Activated CD4-positive, alpha-beta T cell treated with anti-CD3 and anti-CD28 coated beads for 24 hours (primary cell): ENCODE results near the gene ITPRIP.

ENCODE experiments used
- DNase-seq, 2 donors: peaks; one replicate each; pipeline ENCODE4 v3.0.0-alpha.2; 2020; ENCODE audit warnings: low read depth in 2 of 2

ITPRIP gene

DNA sequence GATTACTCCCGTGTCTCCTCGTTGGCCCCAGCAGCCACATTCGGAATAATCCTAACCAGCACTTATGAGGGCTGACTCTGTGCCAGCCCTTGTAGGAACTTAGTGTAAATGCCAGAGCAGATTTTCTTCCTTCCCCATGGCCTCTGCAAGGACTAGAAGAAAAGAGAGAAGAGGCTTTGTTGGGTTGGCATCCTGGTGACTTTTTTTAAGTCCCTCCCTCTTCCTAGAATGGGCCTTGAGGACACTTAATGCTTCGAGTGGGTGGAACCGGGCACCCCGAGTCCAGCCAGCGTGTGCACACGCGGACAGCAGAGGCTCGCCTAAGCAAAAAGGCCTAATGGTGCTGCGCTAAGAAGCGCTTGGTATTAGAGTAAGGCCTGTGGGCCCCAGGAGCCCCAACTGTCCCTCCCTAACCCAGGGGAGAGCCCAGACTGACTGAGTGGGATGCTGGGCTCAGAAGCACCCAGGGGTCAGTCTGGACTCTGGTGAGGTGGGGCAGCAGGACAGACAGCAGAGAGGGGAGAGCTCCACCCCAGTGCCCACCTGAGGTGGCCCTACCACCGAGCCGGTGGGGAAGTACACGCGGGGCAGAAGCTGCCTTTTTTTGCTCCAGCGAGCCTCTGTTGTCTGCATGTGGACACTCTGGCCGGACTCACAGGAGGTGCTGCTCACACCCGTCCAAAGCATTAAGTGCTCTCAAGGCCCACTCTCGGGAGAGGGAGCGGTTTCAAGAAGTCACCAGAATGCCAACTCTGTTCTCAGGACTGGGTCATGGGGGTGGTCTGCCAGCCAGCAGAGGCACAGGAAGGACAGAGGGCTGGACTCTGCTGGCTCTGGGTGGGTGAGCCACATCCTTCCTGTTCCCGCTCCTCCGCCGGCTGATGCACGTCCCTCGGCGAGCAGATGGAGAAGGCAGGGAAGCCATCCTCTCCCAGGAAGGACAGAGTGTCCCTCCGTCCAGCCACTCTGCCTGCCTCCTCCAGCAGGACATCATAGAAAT, 12.5 kb downstream of the ITPRIP start:
- no peak for DNase-seq

DNA sequence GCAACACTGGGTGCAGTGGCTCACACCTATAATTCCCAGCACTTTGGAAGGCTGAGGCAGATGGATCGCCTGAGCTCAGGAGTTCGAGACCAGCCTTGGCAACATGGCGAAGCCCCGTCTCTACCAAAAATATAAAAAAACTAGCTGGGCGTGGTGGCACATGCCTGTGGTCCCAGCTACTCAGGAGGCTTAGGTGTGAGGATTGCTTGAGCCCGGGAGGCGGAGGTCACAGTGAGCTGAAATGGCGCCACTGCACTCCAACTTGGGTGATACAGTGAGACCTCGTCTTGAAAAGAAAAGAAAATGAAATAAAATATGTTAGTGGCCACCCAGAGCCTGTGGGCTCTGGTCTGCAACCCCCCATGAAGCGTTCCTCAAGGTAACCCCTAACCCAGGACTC, 13.3 kb downstream of the ITPRIP start:
- DNase-seq, result no peak

DNA sequence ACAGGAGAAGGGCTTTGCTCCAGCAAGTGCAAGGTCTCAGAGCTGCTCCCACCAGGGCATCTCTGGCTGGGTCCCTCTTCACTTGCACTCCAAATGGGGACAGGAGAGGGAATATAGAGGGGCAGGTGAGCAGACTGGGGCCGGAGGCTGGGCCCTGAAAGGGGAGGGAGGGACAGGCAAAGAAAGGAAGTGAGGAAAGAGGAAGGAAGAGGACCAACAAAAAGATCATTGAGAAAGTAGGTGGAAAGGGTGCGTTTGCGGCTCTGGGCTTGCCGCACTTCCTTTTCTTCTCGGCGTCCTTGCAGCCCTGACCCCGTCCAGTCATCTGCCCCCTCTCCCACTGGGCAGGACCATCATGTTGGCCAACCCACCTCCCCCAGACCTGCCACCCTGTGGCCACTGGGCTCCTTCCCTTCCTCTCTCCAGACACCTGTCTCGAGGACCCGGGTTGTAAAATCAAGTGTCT, 14.0 kb downstream of the ITPRIP start:
- no peak for DNase-seq

DNA sequence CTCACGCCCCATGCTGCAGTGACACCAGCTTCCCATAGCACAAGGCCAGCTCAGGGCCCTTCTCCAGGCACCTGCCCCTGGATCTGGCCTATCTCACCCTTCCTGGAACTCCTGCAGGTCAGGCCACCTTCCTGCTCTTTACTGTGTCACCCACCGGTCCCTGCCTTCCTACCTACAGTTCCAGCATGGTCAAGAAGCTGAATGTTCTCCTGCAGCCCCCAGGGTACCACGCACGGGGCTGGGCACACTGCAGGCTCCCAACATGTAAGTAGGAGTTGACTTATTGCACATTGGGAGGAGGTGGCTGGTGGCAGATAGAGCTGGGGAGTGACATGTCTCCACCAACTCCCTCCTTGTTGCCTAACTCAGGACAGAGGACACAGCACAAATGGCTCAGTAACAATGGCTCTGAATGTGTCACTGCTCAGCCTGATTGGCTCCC, 14.5 kb downstream of the ITPRIP start:
- no peak for DNase-seq

DNA sequence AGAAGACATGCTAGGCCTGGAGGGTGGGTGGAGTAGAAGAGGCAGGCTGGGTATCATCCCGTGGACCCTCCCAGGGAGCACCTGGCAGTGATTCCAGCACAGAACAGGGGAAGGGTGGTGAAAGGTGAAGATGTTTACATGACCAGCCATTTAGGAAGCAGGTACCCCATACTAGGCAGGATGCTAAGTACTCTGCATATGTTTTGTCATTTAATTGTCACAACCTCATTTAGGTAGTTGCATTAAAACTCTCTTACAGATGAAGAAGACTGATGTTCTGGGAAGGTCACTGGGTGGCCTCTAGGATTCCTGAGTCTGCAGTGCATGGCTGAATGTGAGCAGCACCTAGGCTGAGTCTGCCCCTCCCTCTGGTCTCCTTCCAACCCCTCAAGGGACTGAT, 15.2 kb downstream of the ITPRIP start:
- DNase-seq, result no peak

DNA sequence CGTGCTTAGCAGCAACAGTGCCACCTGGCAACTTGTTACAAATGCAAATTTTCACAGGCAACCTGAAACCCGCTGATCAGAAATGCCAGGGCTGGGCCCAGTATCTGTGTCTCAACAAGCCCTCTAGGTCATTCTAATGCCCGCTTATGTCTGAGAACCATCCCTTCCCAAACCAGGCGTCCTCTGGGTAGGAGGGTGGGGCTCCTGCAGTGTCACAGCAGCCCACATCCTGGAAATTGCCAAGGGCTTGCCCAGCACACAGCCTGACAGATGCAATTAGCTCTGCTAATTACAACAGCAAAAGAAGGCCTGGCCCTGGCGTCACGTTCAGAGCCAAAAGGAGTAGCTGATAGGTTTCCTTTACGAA, 15.9 kb downstream of the ITPRIP start:
- DNase-seq, result no peak

DNA sequence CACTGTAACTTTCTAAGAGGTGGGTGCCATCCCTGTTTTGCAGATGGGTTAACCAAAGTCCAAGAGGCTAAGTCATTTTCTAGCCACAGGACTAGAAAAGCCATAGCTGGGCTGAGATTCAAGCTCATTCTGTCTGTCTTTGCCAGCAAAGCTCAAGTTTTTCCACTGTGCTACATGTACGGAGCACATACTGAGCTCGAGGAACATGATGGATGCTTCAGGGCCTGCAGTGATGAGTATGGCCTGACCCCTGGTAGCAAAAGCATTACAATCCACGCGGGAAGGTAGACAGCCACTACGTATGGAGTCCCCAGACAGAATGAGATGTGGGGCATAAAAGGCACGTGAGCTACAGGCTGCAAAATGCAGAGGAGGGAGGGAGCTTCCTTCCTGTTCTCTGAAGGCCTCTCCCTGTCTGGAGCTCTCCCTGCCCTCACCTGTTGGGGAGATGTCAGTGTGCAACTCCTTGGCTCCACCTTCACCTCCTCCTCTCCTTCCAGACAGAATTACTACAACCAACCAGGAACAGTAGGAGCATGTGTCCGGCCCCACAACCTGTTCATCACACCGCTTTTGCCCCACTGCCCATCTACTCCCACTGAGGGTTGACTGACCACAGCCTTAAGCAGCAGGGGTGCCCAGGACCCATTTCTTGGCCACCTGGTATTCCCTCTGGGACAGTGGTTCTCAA, 16.4 kb downstream of the ITPRIP start:
- no peak for DNase-seq

DNA sequence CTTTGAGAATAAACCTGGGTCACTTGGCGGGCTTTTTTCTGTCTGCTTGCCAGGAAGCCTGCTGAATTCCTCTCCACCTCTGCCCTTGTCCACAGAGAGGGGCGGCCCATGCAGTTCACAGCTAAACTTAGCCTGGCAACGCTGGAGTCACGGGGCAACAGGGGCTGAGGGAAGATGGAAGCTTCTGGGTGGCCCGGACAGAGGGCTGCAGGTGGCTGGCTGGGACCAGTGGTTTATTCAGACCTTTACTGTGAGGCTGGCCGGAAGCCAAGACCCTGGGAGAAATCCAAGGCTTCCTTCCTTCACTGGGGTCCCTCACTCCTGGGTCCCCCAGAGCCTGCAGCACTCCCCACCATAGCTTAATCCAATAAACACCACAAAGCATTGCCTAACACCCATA, 17.0 kb downstream of the ITPRIP start:
- DNase-seq, result no peak

DNA sequence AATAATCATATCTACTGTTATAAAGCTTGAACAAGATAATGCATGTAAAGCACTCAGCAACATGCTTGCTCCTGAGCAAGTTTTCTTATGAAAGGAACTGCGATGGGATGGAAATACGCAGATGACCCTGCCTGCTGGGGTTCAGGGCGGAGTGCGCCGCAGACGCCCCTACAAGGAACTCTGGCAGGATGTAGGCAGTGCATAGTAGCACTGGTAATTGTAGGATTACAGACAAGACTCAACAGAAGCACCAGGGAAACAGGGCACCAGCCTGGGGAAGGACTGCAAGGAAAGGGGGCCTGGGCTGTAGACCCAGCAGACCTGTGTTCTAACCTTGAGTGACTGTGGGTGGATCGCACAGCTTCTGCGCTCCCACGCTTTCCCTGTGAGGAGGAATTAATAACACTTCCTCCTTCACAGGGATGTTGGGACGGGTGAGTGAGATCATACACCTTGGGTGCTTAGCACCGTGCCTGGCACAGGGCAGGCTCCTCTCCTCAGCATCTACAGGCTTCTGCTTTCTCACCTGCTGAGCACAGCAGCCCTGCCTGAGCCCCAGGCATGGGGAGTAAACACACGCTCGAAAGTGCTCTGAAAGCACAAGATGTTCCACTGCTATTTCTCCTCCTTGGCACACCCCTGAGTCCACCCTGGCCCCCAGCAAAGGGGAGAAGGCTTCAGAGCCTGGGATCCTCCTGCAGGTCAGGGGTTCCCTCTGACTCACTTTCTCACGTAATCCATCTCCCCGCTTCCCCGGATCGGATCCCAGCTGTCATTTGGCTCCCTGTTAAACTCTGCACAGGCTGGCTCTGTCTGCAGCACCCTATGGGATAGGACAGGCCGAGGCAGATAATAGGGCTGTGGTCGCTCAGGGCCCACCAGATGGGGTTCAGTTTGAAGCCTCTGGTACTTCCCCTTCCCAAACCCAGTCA, 19.2 kb downstream of the ITPRIP start:
- no peak for DNase-seq

DNA sequence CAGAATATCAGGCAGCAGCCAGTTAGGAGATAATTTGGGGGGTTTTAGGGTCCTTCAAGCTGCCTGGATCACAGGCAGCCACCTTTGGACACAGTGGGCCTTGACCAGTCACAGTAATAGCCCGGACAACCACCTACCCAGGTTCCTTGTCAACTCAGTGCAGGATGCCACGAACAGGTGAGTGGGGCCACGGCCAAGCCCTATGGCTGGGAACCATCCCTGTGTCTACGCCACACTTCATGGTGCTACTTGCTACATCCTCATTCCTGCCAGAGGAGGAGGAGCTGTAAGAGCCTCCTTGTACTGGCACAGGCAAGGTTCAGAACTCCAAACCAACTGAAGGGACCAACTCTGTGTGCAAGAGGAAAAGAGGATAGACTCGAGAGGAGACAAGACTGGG, 19.9 kb downstream of the ITPRIP start:
- no peak for DNase-seq

DNA sequence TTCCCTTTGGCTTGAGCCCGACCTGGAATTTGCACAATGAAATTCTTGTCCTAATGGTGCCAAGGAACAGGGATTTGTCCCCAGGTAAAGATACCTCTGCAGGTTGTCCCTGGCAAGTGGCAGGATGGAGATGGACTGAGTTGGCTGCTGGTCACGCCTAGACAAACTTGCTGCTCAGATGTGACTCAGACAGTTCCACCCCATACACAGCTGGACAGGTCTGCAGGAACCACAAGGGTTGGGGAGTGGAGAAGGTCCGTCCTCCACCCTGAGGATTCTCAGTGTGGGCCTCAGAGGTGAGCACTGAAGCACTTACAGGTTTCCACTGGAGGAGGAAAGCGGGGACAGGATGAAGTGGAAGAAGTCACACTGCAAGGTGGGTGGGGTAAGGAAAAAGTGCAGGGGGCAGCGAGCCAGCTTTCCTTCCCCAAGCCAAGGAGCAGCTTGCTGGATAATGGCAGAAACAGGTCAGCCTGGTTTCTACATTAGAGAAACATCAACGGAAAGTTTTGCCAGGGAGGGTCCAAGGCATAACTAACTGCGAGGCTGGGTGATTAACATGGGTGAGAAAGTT, 20.5 kb downstream of the ITPRIP start:
- no peak for DNase-seq

DNA sequence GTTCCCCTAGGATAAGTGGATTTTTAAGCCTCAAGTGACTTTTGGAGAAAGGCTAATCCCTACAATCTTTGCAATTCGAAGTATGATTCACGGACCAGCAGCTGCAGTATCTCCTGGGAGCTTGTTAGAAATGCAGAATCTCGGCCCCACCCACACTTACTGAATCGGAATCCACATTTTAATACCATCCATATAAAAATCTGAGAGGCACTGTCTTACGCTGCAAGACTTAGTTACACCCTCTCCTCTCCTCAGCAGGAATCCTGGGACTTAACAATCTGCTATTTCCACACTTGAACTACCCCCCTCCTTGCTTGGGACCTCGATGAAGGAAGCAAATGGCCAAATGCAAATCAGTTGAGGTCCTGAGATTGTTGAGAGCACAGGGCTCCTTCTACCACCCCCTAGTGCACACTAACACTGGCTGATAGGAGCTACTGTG, 21.0 kb downstream of the ITPRIP start:
- no peak for DNase-seq

DNA sequence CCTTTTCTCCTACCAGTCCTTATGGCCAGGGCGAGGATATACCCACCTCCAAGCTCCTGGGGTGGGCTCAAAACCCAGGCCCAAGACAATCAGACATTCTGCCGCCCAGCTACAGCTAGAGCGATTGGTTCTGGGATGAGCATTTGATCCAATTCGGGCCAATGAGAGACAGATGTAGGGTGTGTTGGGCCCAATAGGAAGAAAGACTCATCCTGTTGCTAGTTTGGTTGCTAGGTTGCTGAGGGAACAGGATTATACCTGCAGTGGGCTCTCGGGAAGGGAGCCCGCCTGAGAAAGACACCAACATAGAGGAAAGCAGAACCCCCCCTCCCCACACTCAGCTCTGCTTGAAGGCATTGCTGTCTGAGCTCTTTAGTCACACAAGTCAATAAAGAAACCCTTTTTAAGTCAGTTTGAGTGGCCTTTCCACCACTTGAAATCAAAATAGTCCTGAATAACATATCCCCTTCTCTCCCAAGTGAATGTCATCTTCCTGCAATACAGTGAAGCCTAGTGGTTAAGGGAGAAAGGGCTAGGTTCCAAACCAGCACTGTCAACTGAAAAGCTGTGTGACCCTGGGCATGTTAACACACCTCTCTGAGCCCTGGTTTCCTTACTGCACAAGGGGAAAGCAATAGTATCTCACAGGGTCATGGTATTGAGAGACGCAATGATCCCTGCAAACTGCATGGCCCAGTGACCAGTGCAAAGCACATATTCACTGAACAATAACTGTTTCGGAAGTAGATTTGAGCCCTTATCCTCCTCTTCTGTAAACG, 21.8 kb downstream of the ITPRIP start:
- no peak for DNase-seq

DNA sequence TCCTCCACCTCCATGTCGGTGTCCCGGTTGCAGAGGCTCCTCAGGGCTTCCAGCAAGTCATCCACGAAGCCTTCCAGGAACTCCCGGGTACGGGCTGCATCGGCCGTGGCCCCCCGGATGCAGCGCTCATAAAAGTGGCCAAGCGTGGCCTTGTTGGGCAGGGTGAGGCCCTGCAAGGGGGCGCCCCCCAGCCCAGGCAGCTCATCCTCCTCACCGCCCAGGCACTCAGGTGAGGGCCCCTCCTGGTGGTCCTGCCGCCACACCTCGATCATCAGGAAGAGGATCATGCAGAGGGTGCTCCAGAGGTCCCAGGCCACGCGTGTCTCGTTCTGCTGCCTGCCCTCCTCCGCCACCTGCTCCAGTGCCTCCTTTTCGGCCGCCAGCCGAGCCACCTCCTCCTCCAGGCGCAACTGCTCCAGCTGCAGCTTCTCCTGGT, 22.8 kb downstream of the ITPRIP start:
- no peak for DNase-seq

DNA sequence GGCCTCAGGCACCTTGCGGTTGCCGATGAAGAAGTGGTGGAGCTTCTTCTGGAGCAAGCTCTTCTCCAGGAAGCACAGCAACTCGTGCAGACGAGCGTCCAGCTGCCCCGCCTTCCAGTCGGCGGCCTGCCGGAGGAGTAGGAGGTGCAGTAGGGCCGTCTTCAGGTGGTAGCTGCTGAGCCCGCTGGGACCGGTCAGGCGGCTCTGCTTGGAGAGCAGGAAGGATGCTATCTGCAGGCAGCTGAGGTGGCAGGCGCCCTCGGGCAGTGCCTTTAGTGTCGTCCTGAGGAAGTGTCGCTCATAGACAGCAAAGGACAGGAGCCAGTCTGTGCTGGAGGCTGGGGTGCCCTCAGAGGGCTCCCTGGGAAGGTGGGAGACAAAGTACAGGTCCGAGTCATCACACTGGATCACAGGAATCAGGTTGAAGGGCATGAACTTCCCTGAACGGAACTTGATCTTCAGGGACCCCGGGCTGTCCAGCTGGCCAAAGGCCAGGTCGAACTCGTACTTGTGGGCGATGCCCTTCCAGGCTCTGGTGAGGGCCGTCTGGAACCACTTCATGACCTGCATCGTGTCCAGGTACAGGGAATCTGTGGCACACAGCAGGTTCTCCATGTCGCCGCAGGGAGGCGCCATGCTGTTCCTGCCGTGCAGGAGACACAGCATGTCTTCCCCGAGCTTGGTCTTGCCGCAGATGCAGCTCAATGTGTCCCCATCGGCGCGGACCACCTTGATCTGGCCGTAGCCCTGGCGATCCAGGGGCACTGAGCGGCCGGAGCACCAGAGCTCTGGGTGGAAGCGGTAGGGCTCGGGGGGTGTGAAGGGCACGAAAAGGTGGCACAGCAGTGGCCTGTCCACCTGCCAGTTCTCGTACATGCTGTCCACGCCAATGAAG, 23.4 kb downstream of the ITPRIP start:
- DNase-seq, result no peak

DNA sequence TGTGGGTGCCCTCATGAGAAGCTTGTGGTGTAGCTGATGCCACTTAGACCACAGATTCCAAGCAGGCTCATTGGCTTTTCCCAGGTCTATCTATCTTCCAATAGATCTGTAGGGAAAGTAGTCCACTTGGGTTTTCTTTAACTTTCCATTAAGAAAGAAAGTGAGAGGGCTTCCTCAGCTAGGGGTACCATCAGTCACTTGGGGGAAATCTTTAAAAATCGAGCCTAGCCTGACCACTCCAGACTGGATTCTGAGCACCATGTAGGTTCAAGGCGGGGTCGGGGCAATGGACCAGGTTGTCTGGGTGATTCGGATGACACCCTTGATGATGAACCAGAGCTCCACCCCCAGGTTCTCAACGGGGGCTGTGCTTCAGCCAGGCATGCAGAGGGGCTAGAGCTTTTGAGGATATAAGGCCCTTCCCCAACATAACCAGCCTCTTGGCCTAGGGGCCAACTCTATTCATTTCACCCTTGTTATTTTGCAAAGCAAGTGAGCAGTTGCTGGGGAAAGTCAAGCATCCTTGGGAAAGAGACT, 27.0 kb downstream of the ITPRIP start:
- DNase-seq, result no peak

DNA sequence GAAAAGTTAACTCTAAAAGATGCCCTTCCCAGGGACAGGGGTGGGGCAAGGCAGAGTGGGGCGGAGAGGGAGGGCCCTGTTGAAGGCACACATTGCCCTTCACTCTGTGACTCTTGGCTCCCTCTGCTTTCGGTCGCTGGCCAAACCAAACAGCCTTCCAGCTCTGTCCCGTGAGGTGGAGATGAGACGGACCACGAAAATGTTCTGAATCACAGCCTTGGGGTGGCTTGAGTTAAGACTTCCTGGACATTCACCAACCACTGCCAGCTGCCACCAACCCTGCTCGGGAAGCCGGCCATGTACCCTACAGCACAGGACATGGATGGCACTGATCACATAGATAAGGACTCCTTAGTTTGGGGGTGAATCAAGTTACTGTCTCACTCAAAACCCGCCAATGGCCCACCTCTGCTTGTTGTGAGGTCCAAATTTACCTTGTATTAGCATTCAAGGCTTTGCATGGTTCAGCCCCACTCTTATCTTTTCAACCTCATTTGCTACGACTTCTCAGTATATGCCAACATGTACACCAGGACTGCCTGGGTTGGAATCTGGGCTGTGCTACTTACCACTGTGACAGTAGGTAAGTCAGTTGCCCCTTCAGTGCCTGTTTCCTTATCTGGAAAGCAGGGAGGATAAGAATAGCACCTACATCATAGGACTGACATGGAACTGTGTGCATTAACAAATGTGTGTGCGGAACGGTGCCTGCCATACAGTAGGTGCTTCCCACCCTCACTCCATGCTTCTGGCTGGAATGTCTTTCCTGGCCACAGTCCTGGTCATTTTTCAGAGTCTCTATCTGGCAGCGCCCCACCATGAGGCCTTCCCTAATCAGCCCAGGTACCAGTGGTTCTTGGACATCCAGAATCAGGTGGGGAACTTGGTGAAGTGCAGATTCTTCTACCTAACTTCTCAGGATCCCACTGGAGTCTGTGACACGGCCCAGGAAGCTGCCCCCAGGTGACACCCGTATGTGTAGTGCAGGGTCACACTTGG, 28.0 kb downstream of the ITPRIP start:
- DNase-seq, result no peak

DNA sequence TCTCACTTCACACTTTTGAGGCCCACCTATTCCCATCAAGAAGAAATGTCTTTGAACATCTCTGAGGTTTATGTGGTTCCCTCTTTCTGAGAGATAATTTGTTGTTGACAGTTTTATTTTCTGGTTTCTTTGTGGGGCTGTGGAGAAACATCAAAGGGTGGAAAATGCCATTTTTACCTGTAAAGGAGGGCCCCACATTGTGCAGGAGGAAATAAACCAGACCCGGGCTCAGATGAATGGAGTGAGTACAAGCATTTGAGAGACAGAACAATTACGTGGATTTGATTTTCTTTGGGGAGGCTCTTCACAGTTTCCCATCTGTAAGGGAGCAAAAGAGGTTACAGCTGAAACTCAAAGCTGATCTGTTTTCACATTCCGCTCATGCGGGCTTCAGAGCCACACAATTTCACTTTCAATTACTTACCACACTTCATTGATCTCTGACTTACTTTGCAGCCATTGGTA, 29.8 kb downstream of the ITPRIP start:
- DNase-seq, result peak in 1 of 2 donors; percentile 18
